K562 (cell line): ENCODE measurements around the gene EPHA7. TPM values are rescaled to one million over a fixed set of nuclear protein-coding genes. Genes with fewer than 3 reads are reported as not detected.
A peak's percentile ranks its signal among the peaks of the same experiment; 100 is the strongest.

Source experiments
- ATAC-seq: fragments of 200-7000 bp; cut with Tn5 transposase; 3 replicates; pipeline ENCODE4 v1.9.1; 2020; ENCODE audit warnings: moderate library complexity
- BruUV-seq: library from RNA; stranded (reverse); fragments of 400-500 nt; replicated peaks from 2 replicates; lab custom pipeline; 2021; lab: Mats Ljungman, UMichigan
- CTCF ChIA-PET: fragments of 300-600 bp; formaldehyde crosslinking; extraction: SDS; loops from one replicate; lab custom pipeline; 2021; ENCODE audit warnings: low intra/inter-chr PET ratio; lab: Yijun Ruan, JAX
- POLR2A ChIA-PET: fragments of 300-600, 350-650 bp; sonication (Branson Sonifier 250); formaldehyde crosslinking; extraction: SDS; loops from one replicate; lab custom pipeline; 2021; ENCODE audit warnings: antibody characterized with exemption, inconsistent platforms; lab: Yijun Ruan, JAX
- DNase-seq, 4 experiments: peaks; one replicate each; pipeline versions ENCODE4 v3.0.0 to v3.0.0-alpha.2; 2011 to 2018; ENCODE audit warnings: low spot score in 3 of 4, mixed read lengths in 3 of 4; ENCODE audit errors: extremely low read depth in 1 of 4
- FAIRE-seq: peaks from 2 replicates; lab custom pipeline; 2011; peaks lifted over from hg19 to GRCh38; lab: Jason Lieb, UNC
- H2AFZ ChIP-seq: 2 replicates; pipeline ENCODE4 v1.6.0; 2011; ENCODE audit warnings: low read depth, low read length, control low read depth, inconsistent platforms
- H3K27ac ChIP-seq: fragments of 200-600 bp; 3 replicates; pipeline ENCODE4 v1.8.0; 2011; ENCODE audit warnings: low read depth, mild to moderate bottlenecking, control low read depth, inconsistent platforms, low read length, moderate library complexity, mixed read lengths; ENCODE audit errors: extremely low read depth
- H3K27me3 ChIP-seq, 2 experiments: fragments of 300-600 bp in 1 of 2; 2 replicates in 1 of 2; 3 replicates in 1 of 2; pipeline versions ENCODE4 v1.6.0 to v1.8.0; 2011; ENCODE audit warnings: inconsistent platforms in 2 of 2, low read length in 2 of 2, mild to moderate bottlenecking in 1 of 2, mixed read lengths in 1 of 2, moderate library complexity in 1 of 2; ENCODE audit not compliant: control insufficient read depth in 2 of 2, insufficient read depth in 2 of 2
- H3K36me3 ChIP-seq: fragments of 300-600 bp; 3 replicates; pipeline ENCODE4 v1.8.0; 2011; ENCODE audit warnings: mild to moderate bottlenecking, low read length, inconsistent platforms; ENCODE audit not compliant: control insufficient read depth, insufficient read depth
- H3K4me1 ChIP-seq, 2 experiments: fragments of 200-600 bp in 1 of 2; replicated peaks in 1 of 2; 2 replicates in 1 of 2; 3 replicates in 1 of 2; pipeline versions ENCODE4 v1.5.1 to v1.8.0; 2011; ENCODE audit warnings: inconsistent platforms in 2 of 2, low read length in 2 of 2, mild to moderate bottlenecking in 1 of 2, mixed read lengths in 1 of 2, moderate library complexity in 1 of 2; ENCODE audit not compliant: control insufficient read depth in 2 of 2, insufficient read depth in 2 of 2
- H3K4me2 ChIP-seq: 2 replicates; pipeline ENCODE4 v1.6.1; 2011; ENCODE audit warnings: low read length, control low read depth, inconsistent platforms, mixed read lengths; ENCODE audit not compliant: insufficient read depth
- H3K4me3 ChIP-seq: fragments of 200-600 bp; sonication (generic), shearing (Covaris generic); 2 replicates; pipeline ENCODE4 v1.5.1; 2016; ENCODE audit warnings: control low read depth, inconsistent platforms
- H3K79me2 ChIP-seq: fragments of 200-600 bp; 3 replicates; pipeline ENCODE4 v1.8.0; 2011; ENCODE audit warnings: low read length, inconsistent platforms; ENCODE audit not compliant: control insufficient read depth, insufficient read depth
- H3K9ac ChIP-seq, 2 experiments: 2 replicates each; pipeline versions ENCODE4 v1.6.0 to v1.6.1; 2011; ENCODE audit warnings: low read depth in 2 of 2, low read length in 2 of 2, control low read depth in 1 of 2, inconsistent platforms in 1 of 2, mild to moderate bottlenecking in 1 of 2, mixed read lengths in 1 of 2; ENCODE audit not compliant: insufficient read depth in 1 of 2
- H3K9me1 ChIP-seq: one replicate; pipeline ENCODE4 v1.6.0; 2011; ENCODE audit warnings: inconsistent platforms, mild to moderate bottlenecking, low read length, moderate library complexity; ENCODE audit not compliant: control insufficient read depth, insufficient read depth
- H3K9me3 ChIP-seq: replicated peaks from 2 replicates; pipeline ENCODE4 v1.5.1; 2011; ENCODE audit warnings: low read depth, low read length, inconsistent platforms; ENCODE audit not compliant: control insufficient read depth, insufficient read depth
- H4K20me1 ChIP-seq: replicated peaks from 2 replicates; pipeline ENCODE4 v1.6.1; 2011; ENCODE audit warnings: low read length, inconsistent platforms, mixed read lengths; ENCODE audit not compliant: control insufficient read depth, insufficient read depth
- CBX1 ChIP-seq: sonication (generic); IDR thresholded peaks from 2 replicates; pipeline ENCODE4 v1.6.1; 2016; ENCODE audit warnings: antibody characterized with exemption, low read depth, mild to moderate bottlenecking
- MAFF ChIP-seq: IDR thresholded peaks from 2 replicates; pipeline ENCODE4 v1.6.1; 2012; ENCODE audit warnings: low read length, improper control_type of control experiment
- MAFK ChIP-seq: IDR thresholded peaks from 2 replicates; pipeline ENCODE4 v1.6.1; 2011; ENCODE audit warnings: low read length, improper control_type of control experiment
- WGBS: fragments of 100-300 bp; shearing (Covaris generic); methylation state at CpG from one replicate; pipeline ENCODE4 v1.1.6; 2016; ENCODE audit warnings: low coverage, mixed read lengths; ENCODE audit not compliant: insufficient coverage; ENCODE audit errors: missing lambda C conversion rate; 5-methylcytosine and 5-hydroxymethylcytosine counted together
- in situ Hi-C: fragments of 300-500 bp; cut with MboI; formaldehyde crosslinking; loops from 4 replicates; pipeline ENCODE4 v1.15.0; 2018; ENCODE audit warnings: inconsistent platforms, mixed read lengths
- intact Hi-C: fragments of 100-400 bp; cut with micrococcal nuclease; formaldehyde crosslinking; loops from 2 replicates; pipeline ENCODE4 v1.14.2; 2022
- polyA plus RNA-seq, 8 experiments: library from polyadenylated mRNA; depleted of rRNA in 4 of 8; stranded (reverse) in 5 of 8; unstranded in 3 of 8; fragments of >200 nt; fragmentation: Nextera tagmentation in 2 of 8; fragmentation: Illumina TruSeq in 1 of 8; extraction: Ambion mirVana in 2 of 8; extraction: Trizol in 1 of 8; gene quantifications; 2 replicates each; pipeline versions ENCODE4 v1.2.1 to v1.2.3, GENCODE V29; 2011 to 2014; ENCODE audit warnings: inconsistent platforms in 1 of 8, missing spikeins in 1 of 8
- total RNA-seq, 7 experiments: library from RNA; depleted of rRNA in 6 of 7; stranded (reverse); fragments of >200 nt in 6 of 7; fragmentation: Illumina TruSeq in 2 of 7; extraction: Trizol in 2 of 7; gene quantifications; 2 replicates each; pipeline versions ENCODE4 v1.2.1 to v1.2.3, GENCODE V29; 2011 to 2021; ENCODE audit warnings: low replicate concordance in 1 of 7
- TF ChIP-seq, protein P1 (sequence below): fragments of 200-400 bp; formaldehyde crosslinking; IDR thresholded peaks from 2 replicates; pipeline ENCODE4 v1.6.1; 2017; ENCODE audit warnings: mild to moderate bottlenecking, low read depth, low read length, moderate library complexity
- TF ChIP-seq, protein P2 (sequence below): fragments of 250-450 bp; sonication (Bioruptor Pico); IDR thresholded peaks from 2 replicates; pipeline ENCODE4 v1.8.0; 2022; ENCODE audit warnings: inconsistent platforms, mild to moderate bottlenecking, moderate library complexity, borderline replicate concordance

EPHA7 gene
- total and polyA plus RNA-seq, 9 of the 15 experiments (the other 6 are each of a cell fraction or from before 2014, with no cell fraction given) = not detected

DNA sequence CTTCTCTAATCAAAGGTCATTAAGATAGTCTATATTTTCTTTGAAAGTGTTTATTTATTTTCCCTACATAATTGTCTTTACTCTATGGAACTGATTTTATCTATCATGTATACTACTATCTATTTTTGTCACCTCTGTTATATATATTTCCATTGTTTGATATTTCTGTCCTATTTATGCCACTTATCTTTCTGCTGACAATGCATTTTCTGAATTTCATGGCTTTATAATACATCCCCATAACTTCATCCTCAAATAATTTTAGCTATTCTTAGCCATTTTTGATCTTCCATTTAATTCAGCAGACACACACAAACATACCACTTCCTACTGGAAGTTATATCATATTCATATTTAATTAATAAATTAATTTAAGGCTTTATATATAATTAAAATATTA is 123.7 kb downstream of the EPHA7 start (continued):
- TF ChIP-seq, protein P1, sequence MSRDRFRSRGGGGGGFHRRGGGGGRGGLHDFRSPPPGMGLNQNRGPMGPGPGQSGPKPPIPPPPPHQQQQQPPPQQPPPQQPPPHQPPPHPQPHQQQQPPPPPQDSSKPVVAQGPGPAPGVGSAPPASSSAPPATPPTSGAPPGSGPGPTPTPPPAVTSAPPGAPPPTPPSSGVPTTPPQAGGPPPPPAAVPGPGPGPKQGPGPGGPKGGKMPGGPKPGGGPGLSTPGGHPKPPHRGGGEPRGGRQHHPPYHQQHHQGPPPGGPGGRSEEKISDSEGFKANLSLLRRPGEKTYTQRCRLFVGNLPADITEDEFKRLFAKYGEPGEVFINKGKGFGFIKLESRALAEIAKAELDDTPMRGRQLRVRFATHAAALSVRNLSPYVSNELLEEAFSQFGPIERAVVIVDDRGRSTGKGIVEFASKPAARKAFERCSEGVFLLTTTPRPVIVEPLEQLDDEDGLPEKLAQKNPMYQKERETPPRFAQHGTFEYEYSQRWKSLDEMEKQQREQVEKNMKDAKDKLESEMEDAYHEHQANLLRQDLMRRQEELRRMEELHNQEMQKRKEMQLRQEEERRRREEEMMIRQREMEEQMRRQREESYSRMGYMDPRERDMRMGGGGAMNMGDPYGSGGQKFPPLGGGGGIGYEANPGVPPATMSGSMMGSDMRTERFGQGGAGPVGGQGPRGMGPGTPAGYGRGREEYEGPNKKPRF = no peak
- peak; percentile 91 for TF ChIP-seq MAFF
- peak; percentile 96 for TF ChIP-seq MAFK

- no peak overlapping the region for H3K9ac ChIP-seq
- in situ Hi-C loops (no loop called here), intact Hi-C loops (no loop called here)
- H3K4me3 ChIP-seq = no peak overlapping the region
- H3K9me3 ChIP-seq = no peaks in the 10 kb centered on the region; the same call in none of the 2 replicates
- no peaks in the 10 kb centered on the region for H4K20me1 ChIP-seq
- H3K9me1 ChIP-seq = no peaks in the 10 kb centered on the region
- FAIRE-seq (no peak), ATAC-seq (no peak), DNase-seq (no peak)
- no peak overlapping the region for H2AFZ ChIP-seq
- 0% methylated on average over 2 of the region's 2 CpGs for WGBS
- no TSS peak for BruUV-seq
- H3K36me3 ChIP-seq = no peaks in the 10 kb centered on the region
- no peak overlapping the region for H3K27ac ChIP-seq
- POLR2A ChIA-PET = no interaction called here
- CTCF ChIA-PET = no interaction called here
- no peaks in the 10 kb centered on the region for H3K27me3 ChIP-seq
- H3K79me2 ChIP-seq = no peaks in the 10 kb centered on the region
- no peak overlapping the region for H3K4me2 ChIP-seq
- no peak for TF ChIP-seq CBX1
- TF ChIP-seq, protein P2, sequence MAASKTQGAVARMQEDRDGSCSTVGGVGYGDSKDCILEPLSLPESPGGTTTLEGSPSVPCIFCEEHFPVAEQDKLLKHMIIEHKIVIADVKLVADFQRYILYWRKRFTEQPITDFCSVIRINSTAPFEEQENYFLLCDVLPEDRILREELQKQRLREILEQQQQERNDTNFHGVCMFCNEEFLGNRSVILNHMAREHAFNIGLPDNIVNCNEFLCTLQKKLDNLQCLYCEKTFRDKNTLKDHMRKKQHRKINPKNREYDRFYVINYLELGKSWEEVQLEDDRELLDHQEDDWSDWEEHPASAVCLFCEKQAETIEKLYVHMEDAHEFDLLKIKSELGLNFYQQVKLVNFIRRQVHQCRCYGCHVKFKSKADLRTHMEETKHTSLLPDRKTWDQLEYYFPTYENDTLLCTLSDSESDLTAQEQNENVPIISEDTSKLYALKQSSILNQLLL (CRISPR knock-in tag) = no peak
- TF ChIP-seq, all 486 proteins: peak for 0
- no peaks in the 10 kb centered on the region for H3K4me1 ChIP-seq
Observed at GRCh38 chr6:93294879-93295278, 124.5 kb downstream of the EPHA7 start.
